ENCODE data around the gene PRPS2. TPM values are rescaled to one million over a fixed set of nuclear protein-coding genes. Genes with fewer than 3 reads are reported as not detected.

Gene PRPS2
- polyA plus RNA-seq, 3 donors: 8.2 to 19.6 (median 17.3) TPM

DNA sequence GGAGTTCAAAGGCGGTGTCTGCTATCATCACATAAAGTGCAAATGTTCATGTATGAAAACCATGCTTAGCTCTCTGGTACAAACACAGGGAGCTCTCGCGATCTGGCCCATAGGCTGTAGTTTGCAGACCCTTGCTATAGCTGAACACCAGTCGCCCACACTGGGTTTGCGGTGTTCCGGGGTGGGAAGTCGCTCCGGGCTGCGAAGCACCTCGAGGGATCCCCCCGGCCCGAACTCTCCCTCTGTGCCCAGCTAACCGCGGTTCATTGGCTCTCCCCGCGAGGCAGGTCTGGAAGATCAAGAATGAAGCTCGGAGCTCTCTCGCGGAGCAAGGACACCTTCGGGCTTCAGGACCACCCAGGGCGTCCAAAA lies 341 bp upstream of the PRPS2 start:
- WGBS (ENCODE audit: insufficient coverage): 0% methylated on average over 6 of the region's 21 CpGs
- Mint-ChIP-seq H3K27ac (peak overlapping the region in 2 of 7 donors; percentile 37 to 80), H3K27me3 (ENCODE audit: low read depth in 3 of 3) (peaks cover 0 to 26% (median 2%) of the 10 kb centered on the region in 3 donors), H3K4me1 (peaks cover 23% of the 10 kb centered on the region), H3K36me3 (no peaks in the 10 kb centered on the region), H3K4me3 (peak overlapping the region; percentile 88 to 89), H3K9me3 (peaks cover 0 to 27% (median 16%) of the 10 kb centered on the region in 7 donors)
- TF ChIP-seq, protein P1, sequence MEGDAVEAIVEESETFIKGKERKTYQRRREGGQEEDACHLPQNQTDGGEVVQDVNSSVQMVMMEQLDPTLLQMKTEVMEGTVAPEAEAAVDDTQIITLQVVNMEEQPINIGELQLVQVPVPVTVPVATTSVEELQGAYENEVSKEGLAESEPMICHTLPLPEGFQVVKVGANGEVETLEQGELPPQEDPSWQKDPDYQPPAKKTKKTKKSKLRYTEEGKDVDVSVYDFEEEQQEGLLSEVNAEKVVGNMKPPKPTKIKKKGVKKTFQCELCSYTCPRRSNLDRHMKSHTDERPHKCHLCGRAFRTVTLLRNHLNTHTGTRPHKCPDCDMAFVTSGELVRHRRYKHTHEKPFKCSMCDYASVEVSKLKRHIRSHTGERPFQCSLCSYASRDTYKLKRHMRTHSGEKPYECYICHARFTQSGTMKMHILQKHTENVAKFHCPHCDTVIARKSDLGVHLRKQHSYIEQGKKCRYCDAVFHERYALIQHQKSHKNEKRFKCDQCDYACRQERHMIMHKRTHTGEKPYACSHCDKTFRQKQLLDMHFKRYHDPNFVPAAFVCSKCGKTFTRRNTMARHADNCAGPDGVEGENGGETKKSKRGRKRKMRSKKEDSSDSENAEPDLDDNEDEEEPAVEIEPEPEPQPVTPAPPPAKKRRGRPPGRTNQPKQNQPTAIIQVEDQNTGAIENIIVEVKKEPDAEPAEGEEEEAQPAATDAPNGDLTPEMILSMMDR (IDR thresholded peaks at IDR 0.05): no peak
- Histone ChIP-seq H3K9ac (ENCODE audit: insufficient read depth, low read length, poor library complexity, severe bottlenecking) (peak overlapping the region; percentile 45), H3K79me2 (ENCODE audit: insufficient read depth, low read length) (peaks cover 42% of the 10 kb centered on the region), H3K36me3 (replicated peaks in 1 of 2; ENCODE audit: control insufficient read depth in 1 of 2, insufficient read depth in 2 of 2, low read length in 2 of 2) (no peaks in the 10 kb centered on the region), H3K4me2 (replicated peaks; ENCODE audit: extremely low read depth, low read length, poor library complexity, severe bottlenecking) (peak overlapping the region; percentile 82), H3K27me3 (ENCODE audit: control insufficient read depth in 2 of 2, insufficient read depth in 2 of 2, low read length in 2 of 2) (peaks cover 0 to 5% of the 10 kb centered on the region in 2 donors), H3K4me3 (replicated peaks in 1 of 3; ENCODE audit: low read depth in 2 of 3, low read length in 3 of 3) (peak overlapping the region; percentile 64 to 80 (median 69)), H2AFZ (ENCODE audit: insufficient read depth, low read depth, low read length, poor library complexity, severe bottlenecking) (peak overlapping the region; percentile 78), H3K27ac (ENCODE audit: low read depth in 1 of 2, low read length in 2 of 2) (peak overlapping the region in 1 of 2 donors; percentile 20), H3K4me1 (ENCODE audit: control insufficient read depth in 1 of 2, insufficient read depth in 2 of 2, low read length in 2 of 2) (peaks cover 5 to 9% of the 10 kb centered on the region in 2 donors), H4K20me1 (ENCODE audit: insufficient read depth, low read length) (no peaks in the 10 kb centered on the region), H3K9me3 (replicated peaks in 1 of 2; ENCODE audit: control insufficient read depth in 1 of 2, insufficient read depth in 1 of 2, low read length in 2 of 2) (peaks cover 0 to 8% of the 10 kb centered on the region in 2 donors)
- DNase-seq: no peak
- intact Hi-C loops (cut with micrococcal nuclease): no loop called here

DNA sequence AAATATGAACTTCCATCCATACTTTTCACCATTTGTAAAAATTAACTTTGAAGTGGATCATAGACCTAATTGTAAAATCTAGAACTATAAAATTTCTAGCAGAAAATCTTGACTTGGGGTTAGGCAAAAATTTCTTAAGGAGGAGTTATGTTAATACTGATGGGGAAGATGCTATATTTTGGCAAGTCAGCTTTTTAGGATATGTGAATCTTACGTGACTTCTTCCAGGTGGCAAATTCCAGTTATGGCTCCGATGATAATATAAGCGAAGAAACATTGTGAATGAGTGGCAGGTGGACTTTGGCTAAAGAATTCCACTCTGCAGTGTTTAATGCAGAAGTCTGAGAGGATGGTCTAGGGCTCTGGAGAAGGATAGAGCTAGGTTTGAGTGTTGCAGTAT lies 1.5 kb downstream of the PRPS2 start:
- no peak overlapping the region for H3K9ac ChIP-seq (ENCODE audit: insufficient read depth, low read length, poor library complexity, severe bottlenecking)
- H3K27ac ChIP-seq (ENCODE audit: low read depth in 1 of 2, low read length in 2 of 2): no peak overlapping the region
- peak overlapping the region; percentile 12 to 30 for H3K4me3 Mint-ChIP-seq
- no peak overlapping the region for H3K4me2 ChIP-seq (replicated peaks; ENCODE audit: extremely low read depth, low read length, poor library complexity, severe bottlenecking)
- H3K79me2 ChIP-seq (ENCODE audit: insufficient read depth, low read length): peaks cover 58% of the 10 kb centered on the region
- peaks cover 0 to 8% of the 10 kb centered on the region in 2 donors for H3K9me3 ChIP-seq (replicated peaks in 1 of 2; ENCODE audit: control insufficient read depth in 1 of 2, insufficient read depth in 1 of 2, low read length in 2 of 2)
- intact Hi-C loops (cut with micrococcal nuclease): no loop called here
- TF ChIP-seq, protein P1 (IDR thresholded peaks at IDR 0.05): no peak
- peaks cover 0 to 3% of the 10 kb centered on the region in 2 donors for H3K27me3 ChIP-seq (ENCODE audit: control insufficient read depth in 2 of 2, insufficient read depth in 2 of 2, low read length in 2 of 2)
- H2AFZ ChIP-seq (ENCODE audit: insufficient read depth, low read depth, low read length, poor library complexity, severe bottlenecking): no peak overlapping the region
- H3K27ac Mint-ChIP-seq: no peak overlapping the region
- peaks cover 23% of the 10 kb centered on the region for H3K4me1 Mint-ChIP-seq
- peaks cover 5 to 9% of the 10 kb centered on the region in 2 donors for H3K4me1 ChIP-seq (ENCODE audit: control insufficient read depth in 1 of 2, insufficient read depth in 2 of 2, low read length in 2 of 2)
- H3K27me3 Mint-ChIP-seq (ENCODE audit: low read depth in 3 of 3): peaks cover 0 to 26% (median 2%) of the 10 kb centered on the region in 3 donors
- peaks cover 0 to under 1% of the 10 kb centered on the region in 2 donors for H3K36me3 Mint-ChIP-seq
- H3K36me3 ChIP-seq (replicated peaks in 1 of 2; ENCODE audit: control insufficient read depth in 1 of 2, insufficient read depth in 2 of 2, low read length in 2 of 2): no peaks in the 10 kb centered on the region
- WGBS (ENCODE audit: insufficient coverage): 83% methylated on average over 3 of the region's 3 CpGs
- H3K9me3 Mint-ChIP-seq: peaks cover 0 to 27% (median 16%) of the 10 kb centered on the region in 7 donors
- H3K4me3 ChIP-seq (replicated peaks in 1 of 3; ENCODE audit: low read depth in 2 of 3, low read length in 3 of 3): peak overlapping the region in 1 of 3 experiments; percentile 80
- no peak for DNase-seq
- H4K20me1 ChIP-seq (ENCODE audit: insufficient read depth, low read length): no peaks in the 10 kb centered on the region
